Epidermal melanocyte (primary cell): ENCODE measurements around the gene FNDC3A.

ENCODE experiments used
- DNase-seq: peaks from one replicate; pipeline ENCODE4 v3.0.0; 2011; ENCODE audit warnings: low spot score; ENCODE audit not compliant: insufficient read length

Gene FNDC3A

GRCh38 chr13:49217962-49218492 is 242.3 kb downstream of the FNDC3A start:
- DNase-seq = no peak

- DNase-seq = no peak
These were observed 242.9 kb downstream of the FNDC3A start for GRCh38 chr13:49218493-49219051.

GRCh38 chr13:49219647-49220035 is 243.9 kb downstream of the FNDC3A start:
- DNase-seq = no peak

GRCh38 chr13:49220036-49220855 is 244.5 kb downstream of the FNDC3A start, which contains the start of gene MLNR:
Gene MLNR (plus strand): TSS chr13:49220338. CDS start chr13:49220338, 0 bp downstream.
- no peak for DNase-seq

GRCh38 chr13:49220856-49221589 is 245.3 kb downstream of the FNDC3A start:
- DNase-seq = no peak

- no peak for DNase-seq
These were observed 245.9 kb downstream of the FNDC3A start for GRCh38 chr13:49221590-49221965.

- no peak for DNase-seq
These were observed 249.7 kb downstream of the FNDC3A start for GRCh38 chr13:49225223-49226042.

- no peak for DNase-seq
These were observed 250.9 kb downstream of the FNDC3A start for GRCh38 chr13:49226613-49227012.

- DNase-seq = no peak
These were observed 259.0 kb downstream of the FNDC3A start for GRCh38 chr13:49234741-49235140.

GRCh38 chr13:49235856-49236431 is 260.2 kb downstream of the FNDC3A start:
- no peak for DNase-seq

- DNase-seq = no peak
These were observed 262.9 kb downstream of the FNDC3A start for GRCh38 chr13:49238621-49239020.

GRCh38 chr13:49240017-49240416 is 264.3 kb downstream of the FNDC3A start:
- no peak for DNase-seq

GRCh38 chr13:49241296-49241695 is 265.6 kb downstream of the FNDC3A start:
- no peak for DNase-seq

- no peak for DNase-seq
These were observed 269.4 kb downstream of the FNDC3A start for GRCh38 chr13:49245101-49245500.

GRCh38 chr13:49246850-49247642 is 271.3 kb downstream of the FNDC3A start:
- DNase-seq = no peak

GRCh38 chr13:49247643-49248621 is 272.2 kb downstream of the FNDC3A start, which contains the start of gene CDADC1:
Gene CDADC1 (plus strand): TSS chr13:49247925. CDS start chr13:49248038, 113 bp downstream.
- DNase-seq = peak; percentile 94

GRCh38 chr13:49248622-49249002 is 272.9 kb downstream of the FNDC3A start:
- no peak for DNase-seq

- DNase-seq = no peak
These were observed 275.6 kb downstream of the FNDC3A start for GRCh38 chr13:49251326-49251725.

GRCh38 chr13:49253310-49253709 is 277.6 kb downstream of the FNDC3A start:
- no peak for DNase-seq
